K562 (cell line): ENCODE data around the gene TIAL1. TPM values are rescaled to one million over a fixed set of nuclear protein-coding genes. Genes with fewer than 3 reads are reported as not detected.

Experiments used
- ATAC-seq: fragments of 200-7000 bp; cut with Tn5 transposase; 3 replicates; pipeline ENCODE4 v1.9.1; 2020; ENCODE audit warnings: moderate library complexity
- BruUV-seq: library from RNA; stranded (reverse); fragments of 400-500 nt; replicated peaks from 2 replicates; lab custom pipeline; 2021; lab: Mats Ljungman, UMichigan
- CTCF ChIA-PET: fragments of 300-600 bp; formaldehyde crosslinking; extraction: SDS; loops from one replicate; lab custom pipeline; 2021; ENCODE audit warnings: low intra/inter-chr PET ratio; lab: Yijun Ruan, JAX
- POLR2A ChIA-PET: fragments of 300-600, 350-650 bp; sonication (Branson Sonifier 250); formaldehyde crosslinking; extraction: SDS; loops from one replicate; lab custom pipeline; 2021; ENCODE audit warnings: antibody characterized with exemption, inconsistent platforms; lab: Yijun Ruan, JAX
- DNase-seq, 4 experiments: peaks; one replicate each; pipeline versions ENCODE4 v3.0.0 to v3.0.0-alpha.2; 2011 to 2018; ENCODE audit warnings: low spot score in 3 of 4, mixed read lengths in 3 of 4; ENCODE audit errors: extremely low read depth in 1 of 4
- FAIRE-seq: peaks from 2 replicates; lab custom pipeline; 2011; peaks lifted over from hg19 to GRCh38; lab: Jason Lieb, UNC
- H2AFZ ChIP-seq: 2 replicates; pipeline ENCODE4 v1.6.0; 2011; ENCODE audit warnings: low read depth, low read length, control low read depth, inconsistent platforms
- H3K27ac ChIP-seq: fragments of 200-600 bp; 3 replicates; pipeline ENCODE4 v1.8.0; 2011; ENCODE audit warnings: low read depth, mild to moderate bottlenecking, control low read depth, inconsistent platforms, low read length, moderate library complexity, mixed read lengths; ENCODE audit errors: extremely low read depth
- H3K27me3 ChIP-seq, 2 experiments: fragments of 300-600 bp in 1 of 2; 2 replicates in 1 of 2; 3 replicates in 1 of 2; pipeline versions ENCODE4 v1.6.0 to v1.8.0; 2011; ENCODE audit warnings: inconsistent platforms in 2 of 2, low read length in 2 of 2, mild to moderate bottlenecking in 1 of 2, mixed read lengths in 1 of 2, moderate library complexity in 1 of 2; ENCODE audit not compliant: control insufficient read depth in 2 of 2, insufficient read depth in 2 of 2
- H3K36me3 ChIP-seq: fragments of 300-600 bp; 3 replicates; pipeline ENCODE4 v1.8.0; 2011; ENCODE audit warnings: mild to moderate bottlenecking, low read length, inconsistent platforms; ENCODE audit not compliant: control insufficient read depth, insufficient read depth
- H3K4me1 ChIP-seq, 2 experiments: fragments of 200-600 bp in 1 of 2; replicated peaks in 1 of 2; 2 replicates in 1 of 2; 3 replicates in 1 of 2; pipeline versions ENCODE4 v1.5.1 to v1.8.0; 2011; ENCODE audit warnings: inconsistent platforms in 2 of 2, low read length in 2 of 2, mild to moderate bottlenecking in 1 of 2, mixed read lengths in 1 of 2, moderate library complexity in 1 of 2; ENCODE audit not compliant: control insufficient read depth in 2 of 2, insufficient read depth in 2 of 2
- H3K4me2 ChIP-seq: 2 replicates; pipeline ENCODE4 v1.6.1; 2011; ENCODE audit warnings: low read length, control low read depth, inconsistent platforms, mixed read lengths; ENCODE audit not compliant: insufficient read depth
- H3K4me3 ChIP-seq: fragments of 200-600 bp; sonication (generic), shearing (Covaris generic); 2 replicates; pipeline ENCODE4 v1.5.1; 2016; ENCODE audit warnings: control low read depth, inconsistent platforms
- H3K79me2 ChIP-seq: fragments of 200-600 bp; 3 replicates; pipeline ENCODE4 v1.8.0; 2011; ENCODE audit warnings: low read length, inconsistent platforms; ENCODE audit not compliant: control insufficient read depth, insufficient read depth
- H3K9ac ChIP-seq, 2 experiments: 2 replicates each; pipeline versions ENCODE4 v1.6.0 to v1.6.1; 2011; ENCODE audit warnings: low read depth in 2 of 2, low read length in 2 of 2, control low read depth in 1 of 2, inconsistent platforms in 1 of 2, mild to moderate bottlenecking in 1 of 2, mixed read lengths in 1 of 2; ENCODE audit not compliant: insufficient read depth in 1 of 2
- H3K9me1 ChIP-seq: one replicate; pipeline ENCODE4 v1.6.0; 2011; ENCODE audit warnings: inconsistent platforms, mild to moderate bottlenecking, low read length, moderate library complexity; ENCODE audit not compliant: control insufficient read depth, insufficient read depth
- H3K9me3 ChIP-seq: replicated peaks from 2 replicates; pipeline ENCODE4 v1.5.1; 2011; ENCODE audit warnings: low read depth, low read length, inconsistent platforms; ENCODE audit not compliant: control insufficient read depth, insufficient read depth
- H4K20me1 ChIP-seq: replicated peaks from 2 replicates; pipeline ENCODE4 v1.6.1; 2011; ENCODE audit warnings: low read length, inconsistent platforms, mixed read lengths; ENCODE audit not compliant: control insufficient read depth, insufficient read depth
- CTCF ChIP-seq, 3 experiments: IDR thresholded peaks in 2 of 3; conservative IDR thresholded peaks in 1 of 3; 2 replicates each; pipeline ENCODE4 v1.5.1; 2011 to 2012; ENCODE audit warnings: low read length in 3 of 3, mild to moderate bottlenecking in 3 of 3, control low read depth in 2 of 3, improper control_type of control experiment in 1 of 3, inconsistent platforms in 1 of 3, low read depth in 1 of 3, mixed read lengths in 1 of 3, moderate library complexity in 1 of 3; ENCODE audit not compliant: insufficient read depth in 2 of 3
- TRIM24 ChIP-seq, 2 experiments: fragments of 450-650 bp; IDR thresholded peaks; 2 replicates each; pipeline ENCODE4 v1.6.1; 2016
- WGBS: fragments of 100-300 bp; shearing (Covaris generic); methylation state at CpG from one replicate; pipeline ENCODE4 v1.1.6; 2016; ENCODE audit warnings: low coverage, mixed read lengths; ENCODE audit not compliant: insufficient coverage; ENCODE audit errors: missing lambda C conversion rate; 5-methylcytosine and 5-hydroxymethylcytosine counted together
- in situ Hi-C: fragments of 300-500 bp; cut with MboI; formaldehyde crosslinking; loops from 4 replicates; pipeline ENCODE4 v1.15.0; 2018; ENCODE audit warnings: inconsistent platforms, mixed read lengths
- intact Hi-C: fragments of 100-400 bp; cut with micrococcal nuclease; formaldehyde crosslinking; loops from 2 replicates; pipeline ENCODE4 v1.14.2; 2022
- polyA plus RNA-seq, 8 experiments: library from polyadenylated mRNA; depleted of rRNA in 4 of 8; stranded (reverse) in 5 of 8; unstranded in 3 of 8; fragments of >200 nt; fragmentation: Nextera tagmentation in 2 of 8; fragmentation: Illumina TruSeq in 1 of 8; extraction: Ambion mirVana in 2 of 8; extraction: Trizol in 1 of 8; gene quantifications; 2 replicates each; pipeline versions ENCODE4 v1.2.1 to v1.2.3, GENCODE V29; 2011 to 2014; ENCODE audit warnings: inconsistent platforms in 1 of 8, missing spikeins in 1 of 8
- total RNA-seq, 7 experiments: library from RNA; depleted of rRNA in 6 of 7; stranded (reverse); fragments of >200 nt in 6 of 7; fragmentation: Illumina TruSeq in 2 of 7; extraction: Trizol in 2 of 7; gene quantifications; 2 replicates each; pipeline versions ENCODE4 v1.2.1 to v1.2.3, GENCODE V29; 2011 to 2021; ENCODE audit warnings: low replicate concordance in 1 of 7

The TIAL1 gene
- total and polyA plus RNA-seq, 9 of the 15 experiments (the other 6 are each of a cell fraction or from before 2014, with no cell fraction given): 22.5 to 126 (median 58.2) TPM

GRCh38 chr10:119526621-119527592 is 69.9 kb downstream of the TIAL1 start:
- H3K9me3 ChIP-seq: no peaks in the 10 kb centered on the region
- peaks cover 35% of the 10 kb centered on the region; the same call in 2 of the 3 replicates for H3K36me3 ChIP-seq
- ATAC-seq (peak; percentile 68), FAIRE-seq (no peak), DNase-seq (no peak)
- H3K79me2 ChIP-seq: peaks cover 43% of the 10 kb centered on the region
- intact Hi-C loops: no loop called here
- H3K9ac ChIP-seq: no peak overlapping the region
- no peak overlapping the region for H3K27ac ChIP-seq
- TF ChIP-seq TRIM24 (IDR thresholded peaks at IDR 0.05) (no peak), CTCF (IDR thresholded peaks at IDR 0.05 in 2 of 3, conservative IDR thresholded peaks at IDR 0.05 in 1 of 3; ENCODE audit: insufficient read depth in 2 of 3, low read depth in 1 of 3, low read length in 3 of 3) (peak in 2 of 3 experiments; percentile 10 to 11; a peak in 1 of 6 replicates)
- TF ChIP-seq, all 486 proteins: peak for 1
- Histone ChIP-seq H3K4me2 (no peak overlapping the region), H4K20me1 (no peaks in the 10 kb centered on the region), H3K27me3 (no peaks in the 10 kb centered on the region), H3K9me1 (no peaks in the 10 kb centered on the region), H2AFZ (no peak overlapping the region), H3K4me3 (no peak overlapping the region), H3K4me1 (peaks cover under 1 to 3% of the 10 kb centered on the region in 2 experiments; a peak in 3 of 5 replicates)
- POLR2A ChIA-PET: interaction anchor here (0.6 to 1.3 kb wide), 4 partner anchors 11 to 124 kb away, joined by 3 to 6 read pairs (median 4); partner anchors contain the start of genes BAG3 and RGS10
- BruUV-seq: no TSS peak
- 75% methylated on average over 14 of the region's 18 CpGs for WGBS
- CTCF ChIA-PET: no interaction called here
- in situ Hi-C loops: no loop called here
